SU-DHL-6 (cell line): ENCODE results near the gene CAMK4.

Experiments
- CTCF ChIP-seq: fragments of 200-600 bp; sonication (generic); IDR thresholded peaks from one replicate; pipeline ENCODE4 v1.5.1; 2017; ENCODE audit warnings: antibody characterized with exemption, mild to moderate bottlenecking, low read length, moderate library complexity; ENCODE audit not compliant: insufficient read depth, poor library complexity, severe bottlenecking
- EZH2phosphoT487 ChIP-seq: fragments of 200-600 bp; sonication (generic), shearing (Covaris generic); conservative IDR thresholded peaks from 2 replicates; pipeline ENCODE4 v1.6.1; 2018; ENCODE audit warnings: mild to moderate bottlenecking, antibody characterized with exemption, low read length, moderate library complexity, mixed read lengths

DNA sequence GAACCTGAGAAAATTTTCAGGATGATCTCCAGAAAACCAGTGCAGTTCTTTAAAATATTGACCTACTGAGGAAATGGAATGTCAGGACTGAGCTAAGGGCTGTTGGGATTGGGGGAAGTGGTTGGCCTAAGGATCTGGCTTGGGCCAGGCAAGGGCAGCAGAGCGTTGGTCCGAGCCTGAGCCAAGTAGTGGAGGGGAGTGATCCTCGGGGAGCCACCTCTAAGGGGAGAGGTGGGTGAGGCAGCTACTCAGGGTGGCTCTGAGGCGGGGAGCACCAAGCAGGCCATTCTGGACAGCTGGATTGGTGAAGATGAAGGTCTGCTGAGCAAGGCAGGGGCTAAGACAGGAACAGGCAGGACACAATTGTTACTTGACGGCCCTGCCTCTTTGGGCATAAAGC, 11.5 kb downstream of the CAMK4 start:
- TF ChIP-seq CTCF (no peak), EZH2phosphoT487 (no peak)
